Adipocyte (in vitro differentiated cells): ENCODE data around the gene MEOX1.

Source experiments
- DNase-seq: peaks from one replicate; pipeline ENCODE4 v3.0.0-alpha.2; 2015; ENCODE audit warnings: low read depth
- H3K27me3 ChIP-seq: replicated peaks from 2 replicates; pipeline ENCODE4 v1.7.0; 2013; ENCODE audit warnings: mild to moderate bottlenecking, low read length, moderate library complexity; ENCODE audit not compliant: control insufficient read depth, insufficient read depth
- H3K36me3 ChIP-seq: 2 replicates; pipeline ENCODE4 v1.7.0; 2013; ENCODE audit warnings: low read length, mild to moderate bottlenecking, moderate library complexity; ENCODE audit not compliant: control insufficient read depth, insufficient read depth, severe bottlenecking
- H3K4me1 ChIP-seq: 2 replicates; pipeline ENCODE4 v1.7.0; 2013; ENCODE audit warnings: mild to moderate bottlenecking, low read length, moderate library complexity; ENCODE audit not compliant: control insufficient read depth, insufficient read depth
- H3K4me3 ChIP-seq: 2 replicates; pipeline ENCODE4 v1.7.0; 2013; ENCODE audit warnings: mild to moderate bottlenecking, low read length, moderate library complexity
- H3K9ac ChIP-seq: 2 replicates; pipeline ENCODE4 v1.7.0; 2013; ENCODE audit warnings: mild to moderate bottlenecking, low read length, moderate library complexity
- H3K9me3 ChIP-seq: 2 replicates; pipeline ENCODE4 v1.7.0; 2013; ENCODE audit warnings: mild to moderate bottlenecking, low read length, moderate library complexity; ENCODE audit not compliant: control insufficient read depth

The MEOX1 gene

DNA sequence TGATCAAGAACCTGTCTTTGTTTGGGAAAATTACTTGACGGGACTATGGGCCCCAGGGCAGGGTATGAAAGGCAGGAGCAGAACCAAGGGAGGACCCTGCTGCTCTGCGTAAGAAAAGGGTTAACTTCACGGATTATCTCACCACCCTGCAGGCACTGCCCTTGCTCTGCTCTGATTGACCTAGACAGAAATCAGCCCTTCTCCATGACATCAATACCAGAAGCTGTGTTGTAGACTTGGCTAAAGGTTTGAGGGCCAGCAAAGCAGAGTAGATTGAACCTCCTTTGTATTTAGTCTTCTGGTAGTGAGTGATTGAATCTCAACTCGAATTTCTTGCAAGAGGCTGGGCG is 62.7 kb downstream of the MEOX1 start:
- Histone ChIP-seq H3K9ac (no peak overlapping the region), H3K4me3 (no peak overlapping the region), H3K9me3 (no peaks in the 10 kb centered on the region), H3K27me3 (peaks cover 9% of the 10 kb centered on the region), H3K36me3 (no peaks in the 10 kb centered on the region), H3K4me1 (peaks cover 19% of the 10 kb centered on the region)
- DNase-seq = no peak

DNA sequence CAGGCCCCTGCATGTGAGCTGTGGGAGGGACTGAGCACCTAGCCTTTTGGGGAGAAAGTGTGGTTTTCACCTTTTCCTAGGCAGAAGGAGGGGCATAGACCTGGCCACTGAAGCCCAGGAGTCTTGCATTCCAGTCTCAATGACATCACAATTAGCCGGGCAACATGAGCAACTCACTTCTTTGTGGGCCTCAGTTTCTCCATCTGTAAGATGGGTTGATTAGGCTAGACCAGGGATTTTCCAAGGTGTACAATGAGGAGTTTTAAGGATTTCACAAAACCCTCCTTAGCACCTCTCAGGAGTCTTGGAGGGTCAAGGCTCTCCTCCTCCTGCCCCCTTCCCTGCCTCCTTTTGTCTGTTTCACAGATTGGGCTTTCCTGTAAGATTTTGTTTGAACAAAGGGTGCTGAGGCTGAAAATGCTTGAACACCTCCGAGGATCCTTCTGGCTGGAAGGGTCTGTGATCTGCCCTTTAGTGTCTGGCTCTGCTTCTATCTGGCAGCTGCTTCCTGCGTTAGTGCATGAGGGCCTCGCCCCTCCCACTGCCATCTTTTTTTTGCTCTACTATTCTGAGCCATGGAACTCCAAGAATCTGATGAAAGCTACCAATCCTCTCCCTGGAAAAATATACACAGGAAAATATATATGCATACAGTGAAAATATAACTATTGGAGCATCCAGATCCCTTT is 63.2 kb downstream of the MEOX1 start:
- no peak for DNase-seq
- Histone ChIP-seq H3K4me3 (no peak overlapping the region), H3K9me3 (no peaks in the 10 kb centered on the region), H3K9ac (no peak overlapping the region), H3K36me3 (no peaks in the 10 kb centered on the region), H3K27me3 (peaks cover 6% of the 10 kb centered on the region), H3K4me1 (peaks cover 19% of the 10 kb centered on the region)

DNA sequence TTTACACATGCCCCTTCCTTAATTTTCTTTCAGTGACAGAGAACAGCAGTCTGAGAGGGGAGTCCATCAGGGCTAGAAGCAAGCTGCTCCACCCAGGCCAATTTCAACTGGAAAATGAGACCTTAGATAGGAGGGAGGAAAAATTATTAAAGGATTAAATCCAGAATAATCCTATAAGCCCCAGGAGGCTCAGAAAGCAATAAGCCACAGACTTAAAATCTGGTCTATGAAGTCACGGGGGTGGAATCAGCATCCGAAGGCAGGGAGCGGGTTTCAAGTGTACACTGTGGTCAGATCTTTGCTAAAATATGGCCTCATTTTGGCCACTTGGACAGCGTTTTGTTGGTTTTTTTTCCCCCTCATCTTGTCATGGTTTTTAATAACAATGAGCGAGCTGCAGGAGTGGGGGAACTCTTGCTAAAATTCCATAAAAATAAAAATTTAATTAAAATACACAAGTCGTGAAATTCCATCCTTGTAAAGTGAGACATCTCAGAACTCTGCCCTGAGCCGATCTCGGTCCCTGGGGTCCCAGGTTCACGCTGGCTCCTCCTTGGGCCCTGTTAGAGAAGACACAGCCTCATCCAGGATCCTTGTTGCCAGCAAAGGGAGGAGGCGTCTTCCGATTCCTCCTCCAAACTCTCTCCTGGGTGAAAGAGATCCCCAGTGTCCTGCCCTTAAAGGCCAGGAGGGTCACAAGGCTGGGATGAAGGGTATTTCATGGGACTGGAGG is 63.9 kb downstream of the MEOX1 start:
- H3K27me3 ChIP-seq = peaks cover 6% of the 10 kb centered on the region
- H3K4me3 ChIP-seq = no peak overlapping the region
- H3K4me1 ChIP-seq = peaks cover 19% of the 10 kb centered on the region
- no peaks in the 10 kb centered on the region for H3K9me3 ChIP-seq
- H3K9ac ChIP-seq = no peak overlapping the region
- no peaks in the 10 kb centered on the region for H3K36me3 ChIP-seq
- no peak for DNase-seq

DNA sequence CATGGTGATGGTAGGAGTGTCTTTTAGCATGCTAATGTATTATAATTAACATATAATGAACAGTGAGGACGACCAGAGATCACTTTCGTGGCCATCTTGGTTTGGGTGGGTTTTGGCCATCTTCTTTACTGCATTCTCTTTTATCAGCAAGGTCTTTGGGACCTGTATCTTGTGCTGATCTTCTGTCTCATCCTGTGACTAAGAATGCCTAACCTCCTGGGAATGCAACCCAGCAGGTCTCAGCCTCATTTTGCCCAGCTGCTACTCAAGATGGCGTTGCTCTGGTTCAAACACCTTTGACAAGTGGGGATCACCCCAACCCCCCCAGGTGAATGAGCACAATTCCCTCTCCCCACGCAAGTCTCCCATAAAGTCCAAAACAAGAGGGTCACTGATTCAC is 66.3 kb downstream of the MEOX1 start:
- peaks cover 6% of the 10 kb centered on the region for H3K27me3 ChIP-seq
- DNase-seq = no peak
- peaks cover 35% of the 10 kb centered on the region for H3K4me1 ChIP-seq
- no peak overlapping the region for H3K4me3 ChIP-seq
- H3K36me3 ChIP-seq = no peaks in the 10 kb centered on the region
- H3K9me3 ChIP-seq = no peaks in the 10 kb centered on the region
- H3K9ac ChIP-seq = no peak overlapping the region

DNA sequence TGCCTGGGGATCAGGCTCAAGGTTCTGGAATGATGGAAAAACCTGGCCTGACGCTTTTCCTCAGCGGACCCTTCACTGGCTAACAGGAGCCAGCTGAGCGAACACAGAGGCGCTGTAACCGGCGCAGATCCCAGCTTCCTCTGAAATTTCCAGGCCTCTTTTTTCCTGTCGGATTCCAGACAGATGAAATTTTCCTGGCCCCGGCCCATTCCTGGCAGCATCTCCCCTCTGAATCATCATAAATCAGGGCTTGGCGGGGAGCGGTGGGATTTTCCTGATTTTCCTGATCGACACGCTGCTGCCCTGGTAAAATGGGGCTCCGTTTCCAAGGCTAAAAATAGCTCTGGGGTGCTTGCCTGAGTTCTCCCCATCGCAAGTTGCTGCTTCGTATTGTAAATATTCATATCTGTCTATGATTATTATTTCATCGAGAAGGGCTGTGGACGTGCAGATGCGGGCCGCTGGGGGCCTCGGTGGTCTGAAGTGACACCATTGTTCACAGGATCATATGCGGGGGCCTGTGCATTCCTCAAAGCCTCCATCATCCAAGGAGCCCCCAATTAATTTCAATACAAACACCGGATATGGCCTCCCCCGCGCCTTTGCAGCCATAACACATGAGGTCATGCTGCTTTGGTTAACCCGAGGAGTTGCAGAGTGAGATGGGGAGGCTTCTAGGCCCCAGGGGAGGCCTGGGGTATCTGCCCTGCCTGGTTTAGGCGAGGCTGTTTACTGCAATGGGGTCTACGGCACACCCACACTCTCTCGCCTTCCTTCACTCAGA is 69.8 kb downstream of the MEOX1 start:
- DNase-seq = peak; percentile 87
- peaks cover 32% of the 10 kb centered on the region for H3K4me1 ChIP-seq
- peaks cover 5% of the 10 kb centered on the region for H3K27me3 ChIP-seq
- peak overlapping the region; percentile 59 for H3K9ac ChIP-seq
- peak overlapping the region; percentile 52 for H3K4me3 ChIP-seq
- no peaks in the 10 kb centered on the region for H3K36me3 ChIP-seq
- no peaks in the 10 kb centered on the region for H3K9me3 ChIP-seq

DNA sequence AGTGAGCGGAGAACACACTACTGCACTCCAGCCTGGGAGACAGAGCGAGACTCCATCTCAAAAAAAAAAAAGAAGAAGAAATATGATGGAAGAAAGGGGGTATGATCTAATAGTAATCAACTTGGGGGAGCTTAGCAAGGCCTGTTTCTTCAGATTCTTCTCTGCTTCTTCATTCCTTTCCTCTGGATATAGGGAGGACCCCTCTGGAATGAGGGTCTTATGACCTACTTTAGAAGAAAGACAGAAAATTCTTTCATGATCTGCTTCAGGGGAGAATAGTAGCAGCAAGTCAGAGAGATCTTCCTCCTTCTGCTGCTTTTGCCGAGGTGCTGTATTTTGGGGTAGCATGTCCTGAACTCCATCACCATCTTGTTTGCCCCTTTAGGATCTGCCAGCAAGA is 70.7 kb downstream of the MEOX1 start:
- no peak for DNase-seq
- Histone ChIP-seq H3K9ac (peak overlapping the region; percentile 59), H3K27me3 (no peaks in the 10 kb centered on the region), H3K9me3 (no peaks in the 10 kb centered on the region), H3K4me1 (peaks cover 32% of the 10 kb centered on the region), H3K36me3 (no peaks in the 10 kb centered on the region), H3K4me3 (no peak overlapping the region)
